OCI-LY7 (cell line): ENCODE results near the gene GABRB3. TPM values are rescaled to one million over a fixed set of nuclear protein-coding genes. Genes with fewer than 3 reads are reported as not detected.
A peak's percentile ranks its signal among the peaks of the same experiment; 100 is the strongest.

Experiments used
- BruUV-seq: library from RNA; stranded (reverse); fragments of 400-500 nt; replicated peaks from 2 replicates; lab custom pipeline; 2021; lab: Mats Ljungman, UMichigan
- CTCF ChIA-PET: fragments of 300-600 bp; sonication (Branson Sonifier 250); formaldehyde crosslinking; loops from one replicate; lab custom pipeline; 2022; ENCODE audit warnings: antibody characterized with exemption; ENCODE audit not compliant: unreplicated experiment; lab: Charles Lee
- POLR2A ChIA-PET: fragments of 300-600 bp; sonication (Branson Sonifier 250); formaldehyde crosslinking; loops from one replicate; lab custom pipeline; 2022; ENCODE audit warnings: antibody characterized with exemption; lab: Charles Lee
- DNase-seq: peaks from one replicate; pipeline ENCODE4 v3.0.0-alpha.2; 2015; ENCODE audit warnings: low spot score
- H2AFZ ChIP-seq: fragments of 200-600 bp; sonication (generic), shearing (Covaris generic); 2 replicates; pipeline ENCODE4 v1.6.1; 2014; ENCODE audit warnings: mild to moderate bottlenecking, antibody characterized with exemption, low read length, moderate library complexity
- H3K27ac ChIP-seq: fragments of 200-600 bp; sonication (generic); 2 replicates; pipeline ENCODE4 v1.5.1; 2014; ENCODE audit warnings: mixed run types, low read depth, mild to moderate bottlenecking, moderate library complexity, low read length, inconsistent platforms; ENCODE audit not compliant: poor library complexity, severe bottlenecking
- H3K36me3 ChIP-seq: fragments of 200-600 bp; sonication (generic); 2 replicates; pipeline ENCODE4 v1.6.1; 2014; ENCODE audit warnings: mild to moderate bottlenecking, antibody characterized with exemption, low read length, moderate library complexity, mixed read lengths; ENCODE audit not compliant: insufficient read depth
- H3K4me1 ChIP-seq: fragments of 200-600 bp; sonication (generic); 2 replicates; pipeline ENCODE4 v1.5.1; 2014; ENCODE audit warnings: mild to moderate bottlenecking, low read length; ENCODE audit not compliant: insufficient read depth, poor library complexity, severe bottlenecking
- H3K4me2 ChIP-seq: fragments of 200-600 bp; sonication (generic); 2 replicates; pipeline ENCODE4 v1.6.1; 2014; ENCODE audit warnings: mild to moderate bottlenecking, low read length
- H3K4me3 ChIP-seq: fragments of 200-600 bp; sonication (generic); 2 replicates; pipeline ENCODE4 v1.5.1; 2014; ENCODE audit warnings: mild to moderate bottlenecking, low read depth, low read length; ENCODE audit not compliant: poor library complexity, severe bottlenecking
- H3K79me2 ChIP-seq: fragments of 200-600 bp; sonication (generic); 2 replicates; pipeline ENCODE4 v1.6.1; 2016; ENCODE audit warnings: low read depth, mild to moderate bottlenecking, low read length, moderate library complexity, mixed read lengths; ENCODE audit not compliant: insufficient read depth
- H3K9me2 ChIP-seq: fragments of 200-600 bp; sonication (generic); 2 replicates; pipeline ENCODE4 v1.6.1; 2016; ENCODE audit warnings: mild to moderate bottlenecking, low read length, mixed read lengths; ENCODE audit not compliant: insufficient read depth
- H3K9me3 ChIP-seq: fragments of 200-600 bp; sonication (generic); 2 replicates; pipeline ENCODE4 v1.6.1; 2014; ENCODE audit warnings: mild to moderate bottlenecking, mixed run types, low read length, mixed read lengths
- H4K20me1 ChIP-seq: fragments of 200-600 bp; sonication (generic); 2 replicates; pipeline ENCODE4 v1.6.1; 2014; ENCODE audit warnings: mild to moderate bottlenecking, antibody characterized with exemption, low read length, moderate library complexity, mixed read lengths; ENCODE audit not compliant: insufficient read depth
- CTCF ChIP-seq: fragments of 200-600 bp; sonication (generic); conservative IDR thresholded peaks from 2 replicates; pipeline ENCODE4 v1.5.1; 2014; ENCODE audit warnings: mild to moderate bottlenecking, antibody characterized with exemption, low read length, moderate library complexity, mixed read lengths
- EZH2phosphoT487 ChIP-seq: fragments of 200-600 bp; sonication (generic); IDR thresholded peaks from 2 replicates; pipeline ENCODE4 v1.6.1; 2018; ENCODE audit warnings: low read depth, borderline replicate concordance, mild to moderate bottlenecking, mixed run types, antibody characterized with exemption, low read length, moderate library complexity, mixed read lengths
- intact Hi-C: fragments of 100-400 bp; cut with micrococcal nuclease; formaldehyde crosslinking; loops from one replicate; pipeline ENCODE4 v1.10.0; 2022; ENCODE audit not compliant: unreplicated experiment
- total RNA-seq, 2 experiments: library from RNA; depleted of rRNA in 1 of 2; stranded (reverse); fragments of >200 nt in 1 of 2; shearing (Covaris generic) in 1 of 2; gene quantifications; 2 replicates each; pipeline ENCODE4 v1.2.3, GENCODE V29; 2014 to 2022

Gene GABRB3
- total RNA-seq, 2 experiments from 2014 or later: 2.8 to 6.5 TPM

- Histone ChIP-seq H4K20me1 (no peaks in the 10 kb centered on the region), H3K79me2 (no peaks in the 10 kb centered on the region), H3K4me2 (no peak overlapping the region), H3K4me1 (peaks cover 28% of the 10 kb centered on the region), H3K27ac (no peak overlapping the region), H2AFZ (no peak overlapping the region), H3K36me3 (no peaks in the 10 kb centered on the region), H3K4me3 (no peak overlapping the region), H3K9me2 (no peaks in the 10 kb centered on the region), H3K9me3 (no peaks in the 10 kb centered on the region)
- no peak for TF ChIP-seq EZH2phosphoT487
- no peak for TF ChIP-seq CTCF
- CTCF ChIA-PET: no interaction called here
- BruUV-seq: no TSS peak
- POLR2A ChIA-PET: no interaction called here
- intact Hi-C loops: loop anchor here (10.0 kb wide), 1 partner anchor 690 kb away; no protein-coding TSS in a partner anchor
- DNase-seq: no peak
Measured at GRCh38 chr15:26635105-26635504, 137.8 kb downstream of the GABRB3 start.

- Histone ChIP-seq H3K79me2 (no peaks in the 10 kb centered on the region), H3K36me3 (no peaks in the 10 kb centered on the region), H3K9me2 (no peaks in the 10 kb centered on the region), H4K20me1 (no peaks in the 10 kb centered on the region), H3K27ac (no peak overlapping the region), H3K4me3 (no peak overlapping the region), H2AFZ (no peak overlapping the region), H3K4me1 (peaks cover 36% of the 10 kb centered on the region), H3K4me2 (no peak overlapping the region), H3K9me3 (no peaks in the 10 kb centered on the region)
- DNase-seq: no peak
- TF ChIP-seq EZH2phosphoT487 (no peak), CTCF (no peak)
- no TSS peak for BruUV-seq
- CTCF ChIA-PET: no interaction called here
- POLR2A ChIA-PET: no interaction called here
- intact Hi-C loops: loop anchor here (10.0 kb wide), 1 partner anchor 690 kb away; no protein-coding TSS in a partner anchor
Measured at GRCh38 chr15:26634319-26634718, 138.5 kb downstream of the GABRB3 start.

- ChIA-PET POLR2A (no interaction called here), CTCF (no interaction called here)
- Histone ChIP-seq H3K4me2 (peak overlapping the region; percentile 73), H4K20me1 (no peaks in the 10 kb centered on the region), H3K27ac (no peak overlapping the region), H3K4me3 (peak overlapping the region; percentile 54), H3K9me3 (no peaks in the 10 kb centered on the region), H3K79me2 (peaks cover 7% of the 10 kb centered on the region; the same call in 1 of the 2 replicates), H3K4me1 (peaks cover 37% of the 10 kb centered on the region), H2AFZ (peak overlapping the region; percentile 97; the same call in 1 of the 2 replicates), H3K36me3 (no peaks in the 10 kb centered on the region), H3K9me2 (no peaks in the 10 kb centered on the region)
- DNase-seq: peak; percentile 16
- intact Hi-C loops: loop anchor here (10.0 kb wide), 1 partner anchor 688 kb away; no protein-coding TSS in a partner anchor
- BruUV-seq: no TSS peak
- no peak for TF ChIP-seq EZH2phosphoT487
- no peak for TF ChIP-seq CTCF
Measured at GRCh38 chr15:26632500-26632899, 140.4 kb downstream of the GABRB3 start.
